ENCODE results near the gene ZNF322. TPM values are rescaled to one million over a fixed set of nuclear protein-coding genes. Genes with fewer than 3 reads are reported as not detected.
"Not testable (repeated sequence)": the region's sequence is repeated elsewhere in the genome, so short reads cannot be mapped to it uniquely, and the experiment has no call there.

The ZNF322 gene
- total RNA-seq: 24.8 and 25.8 TPM in 2 replicates
- 5.9 TPM for polyA plus RNA-seq (2012)

GRCh38 chr6:26659042-26659999 is at the start of gene ZNF322:
TSS of gene ZNF322 (minus strand) at chr6:26659746. CDS start at chr6:26638553, 21,193 bp downstream.
- DNase-seq (ENCODE audit: low read depth): peak; percentile 96

GRCh38 chr6:26705780-26706179 is 46.2 kb upstream of the ZNF322 start:
- DNase-seq (ENCODE audit: low read depth): not testable (repeated sequence)

- DNase-seq (ENCODE audit: low read depth): not testable (repeated sequence)
These were observed 45.8 kb upstream of the ZNF322 start for GRCh38 chr6:26705352-26705751.

- DNase-seq (ENCODE audit: low read depth): not testable (repeated sequence)
These were observed 41.6 kb upstream of the ZNF322 start for GRCh38 chr6:26701023-26701747.

GRCh38 chr6:26697496-26697895 is 38.0 kb upstream of the ZNF322 start:
- not testable (repeated sequence) for DNase-seq (ENCODE audit: low read depth)

GRCh38 chr6:26689324-26689947 is 29.9 kb upstream of the ZNF322 start:
- DNase-seq (ENCODE audit: low read depth): not testable (repeated sequence)

GRCh38 chr6:26682435-26683042 is 23.0 kb upstream of the ZNF322 start:
- not testable (repeated sequence) for DNase-seq (ENCODE audit: low read depth)

DNA sequence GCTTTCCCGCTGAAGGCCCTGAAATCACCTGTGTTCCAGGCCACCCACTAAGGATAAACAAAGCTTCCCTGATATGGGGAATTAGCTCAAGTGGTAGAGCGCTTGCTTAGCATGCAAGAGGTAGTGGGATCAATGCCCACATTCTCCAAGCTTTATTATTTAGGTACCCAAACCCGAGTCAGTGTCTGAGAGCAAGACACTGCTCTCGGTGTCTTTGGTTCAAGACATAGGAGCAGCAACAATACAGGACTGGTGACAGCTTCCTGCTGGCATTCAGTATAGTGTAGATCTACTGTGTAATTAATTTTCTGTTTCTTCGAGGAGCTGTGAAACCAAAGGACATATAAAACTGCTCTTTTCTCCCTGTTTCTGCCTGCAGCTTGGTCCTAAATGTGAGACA is 13.7 kb upstream of the ZNF322 start:
- DNase-seq (ENCODE audit: low read depth): not testable (repeated sequence)

DNA sequence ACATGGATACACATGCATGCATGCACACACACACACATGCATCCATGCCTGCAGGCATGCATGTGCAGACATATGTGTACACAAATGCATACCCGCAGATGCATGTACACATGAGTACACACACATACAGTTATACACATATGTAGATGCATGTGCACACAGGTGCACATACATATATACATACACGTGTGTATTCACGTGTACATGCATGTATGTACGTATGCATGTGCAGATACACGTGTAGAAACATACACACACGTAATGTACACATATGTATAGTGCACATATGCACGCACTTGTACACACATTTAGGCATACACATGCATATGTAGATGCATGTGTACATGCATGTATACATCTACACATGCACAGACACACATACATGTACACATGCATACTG is 11.0 kb upstream of the ZNF322 start:
- not testable (repeated sequence) for DNase-seq (ENCODE audit: low read depth)

GRCh38 chr6:26670003-26670402 is 10.5 kb upstream of the ZNF322 start:
- not testable (repeated sequence) for DNase-seq (ENCODE audit: low read depth)

DNA sequence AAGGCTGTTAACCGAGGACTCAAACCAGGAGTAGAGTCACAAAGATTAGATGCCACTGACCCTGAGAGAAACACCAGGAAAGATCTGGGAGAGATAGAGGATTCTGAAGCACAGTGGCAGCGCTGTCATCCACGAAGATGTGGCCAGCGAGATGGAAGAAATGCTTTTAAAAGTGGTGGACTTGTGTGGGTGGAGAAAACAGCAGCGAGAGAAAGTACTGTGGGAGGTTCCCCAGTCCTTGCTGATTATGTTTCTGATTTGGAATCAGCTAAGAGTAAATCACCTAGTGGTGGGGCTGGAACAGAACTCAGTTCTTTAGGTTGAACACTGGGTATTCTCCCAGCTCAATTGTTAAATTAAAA is 435 bp upstream of the ZNF322 start:
- DNase-seq (ENCODE audit: low read depth): no peak

DNA sequence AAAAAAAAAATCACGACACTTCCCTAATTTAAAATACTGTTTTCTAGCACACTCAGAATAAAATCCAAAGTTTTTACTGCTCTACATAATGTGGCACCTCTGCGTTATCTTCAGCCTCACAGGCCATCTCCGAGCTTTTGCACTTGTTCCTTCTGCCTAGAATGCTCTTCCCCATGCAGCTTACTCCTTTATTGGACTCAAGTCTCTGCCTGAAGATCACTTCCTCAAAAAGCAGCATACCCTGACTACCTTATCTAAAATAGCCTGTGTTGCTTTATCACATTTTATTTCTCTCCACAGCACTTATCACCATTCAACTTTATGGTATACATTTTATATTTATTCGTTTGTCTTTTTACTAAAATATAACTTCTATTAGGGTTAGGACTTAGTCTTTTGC is 2.3 kb downstream of the ZNF322 start:
- no peak for DNase-seq (ENCODE audit: low read depth)

- no peak for DNase-seq (ENCODE audit: low read depth)
These were observed 6.5 kb downstream of the ZNF322 start for GRCh38 chr6:26653007-26653406.

DNA sequence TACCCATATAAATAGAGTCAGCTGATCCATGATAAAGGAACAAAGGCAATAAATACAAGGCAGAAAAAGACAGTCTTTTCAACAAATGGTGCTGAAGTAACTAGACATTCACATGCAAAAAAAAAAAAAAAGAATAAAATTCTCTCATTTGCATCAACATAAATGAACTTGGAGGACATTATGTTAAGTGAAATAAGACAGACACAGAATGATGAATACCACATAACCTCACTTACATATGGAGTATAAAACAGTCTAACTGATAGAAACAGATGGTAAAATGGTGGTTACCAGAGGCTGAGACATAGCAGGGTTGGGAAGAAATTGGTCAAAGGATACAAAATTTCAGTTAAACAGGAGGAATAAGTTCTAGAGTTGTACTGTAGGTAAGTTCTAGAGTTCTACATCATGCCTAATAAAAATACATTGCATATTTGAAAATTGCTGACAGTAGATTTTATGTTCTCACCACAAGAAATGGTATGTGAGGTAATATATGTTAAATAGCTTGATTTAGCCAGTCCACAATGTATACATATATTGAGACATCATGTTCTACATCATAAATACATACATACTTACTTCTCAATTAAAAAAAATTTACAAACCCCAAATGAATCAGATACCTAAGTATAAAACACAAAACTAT is 8.3 kb downstream of the ZNF322 start:
- DNase-seq (ENCODE audit: low read depth): no peak

- DNase-seq (ENCODE audit: low read depth): no peak
These were observed 13.5 kb downstream of the ZNF322 start for GRCh38 chr6:26646074-26646473.

GRCh38 chr6:26640806-26641205 is 18.7 kb downstream of the ZNF322 start:
- DNase-seq (ENCODE audit: low read depth): no peak

DNA sequence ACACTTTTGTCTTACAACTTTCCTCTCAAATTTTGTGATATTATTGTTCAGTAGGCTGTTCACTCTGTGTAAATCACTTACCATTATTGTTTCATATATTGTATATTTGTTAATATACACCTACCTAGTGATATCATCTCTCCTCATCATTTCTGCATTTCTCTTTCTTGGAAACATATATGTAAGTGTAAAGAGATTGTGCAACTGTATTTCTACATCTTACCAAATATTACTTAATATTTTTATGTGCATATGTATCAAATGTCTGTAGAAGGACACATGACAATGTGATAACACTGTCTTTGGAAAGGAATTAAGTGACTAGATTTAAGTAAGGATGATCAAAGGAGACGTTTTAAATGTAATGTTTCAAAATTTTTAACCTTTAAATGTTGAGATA is 30.2 kb downstream of the ZNF322 start:
- no peak for DNase-seq (ENCODE audit: low read depth)

DNA sequence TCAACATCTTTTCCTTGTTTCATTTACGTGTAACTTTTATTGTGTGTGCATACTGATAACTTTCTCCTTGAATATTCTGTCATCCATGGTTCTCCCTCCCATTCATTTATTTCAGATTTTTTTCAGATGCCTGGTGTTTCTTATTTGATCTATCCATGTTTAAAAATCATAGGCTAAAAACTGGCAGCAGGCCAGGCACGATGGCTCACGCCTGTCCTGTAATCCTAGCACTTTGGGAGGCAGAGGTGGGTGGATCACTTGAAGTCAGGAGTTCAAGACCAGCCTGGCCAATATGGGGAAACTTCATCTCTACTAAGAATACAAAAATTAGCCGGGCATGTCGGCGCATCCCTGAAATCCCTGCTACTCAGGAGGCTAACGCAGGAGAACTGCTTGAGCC is 31.7 kb downstream of the ZNF322 start:
- no peak for DNase-seq (ENCODE audit: low read depth)

GRCh38 chr6:26624557-26624956 is 35.0 kb downstream of the ZNF322 start:
- DNase-seq (ENCODE audit: low read depth): no peak

DNA sequence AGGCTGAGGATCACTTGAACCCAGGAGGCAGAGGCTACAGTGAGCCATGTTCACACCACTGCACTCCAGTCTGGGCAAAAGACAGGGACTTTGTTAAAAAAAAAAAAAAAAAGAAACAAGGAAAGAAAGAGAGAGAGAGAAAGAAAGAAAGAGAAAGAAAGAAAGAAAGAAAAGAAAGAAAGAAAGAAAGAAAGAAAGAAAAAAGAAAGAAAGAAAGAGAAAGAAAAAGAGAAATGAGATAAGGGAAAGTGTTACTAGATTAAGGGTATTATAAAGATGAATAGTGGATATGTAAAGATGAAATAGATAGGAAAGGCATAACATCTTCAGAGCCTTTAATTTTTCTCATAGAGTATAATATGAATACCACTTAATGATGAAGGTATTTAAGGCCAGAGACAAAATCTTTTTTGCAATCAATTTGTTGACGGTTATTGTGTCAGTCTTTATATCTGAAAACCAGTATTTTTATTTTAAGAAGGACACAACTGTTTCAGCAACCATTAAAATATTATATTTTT is 36.1 kb downstream of the ZNF322 start:
- DNase-seq (ENCODE audit: low read depth): no peak

All from myocyte (in vitro differentiated cells).